ENCODE results near the gene PPP2R3B.
"Not testable (repeated sequence)": the region's sequence is repeated elsewhere in the genome, so short reads cannot be mapped to it uniquely, and the experiment has no call there.

The PPP2R3B gene

GRCh38 chrX:317424-318067 is 69.2 kb downstream of the PPP2R3B start:
- DNase-seq: no peak

- peak; percentile 11 for DNase-seq
Observed at GRCh38 chrX:316351-317325, 70.1 kb downstream of the PPP2R3B start.

- DNase-seq: peak; percentile 15
Observed at GRCh38 chrX:314781-315595, 71.7 kb downstream of the PPP2R3B start.

GRCh38 chrX:314049-314448 is 72.7 kb downstream of the PPP2R3B start:
- no peak for DNase-seq

- no peak for DNase-seq
Observed at GRCh38 chrX:313546-313945, 73.2 kb downstream of the PPP2R3B start.

- DNase-seq: no peak
Observed at GRCh38 chrX:312621-313331, 73.9 kb downstream of the PPP2R3B start.

GRCh38 chrX:311156-312129 is 75.3 kb downstream of the PPP2R3B start:
- DNase-seq: peak; percentile 15

- DNase-seq: peak; percentile 14
Observed at GRCh38 chrX:310621-311155, 76.0 kb downstream of the PPP2R3B start.

GRCh38 chrX:308821-309520 is 77.7 kb downstream of the PPP2R3B start:
- peak; percentile 2 for DNase-seq

- peak; percentile 16 for DNase-seq
Observed at GRCh38 chrX:307261-308111, 79.2 kb downstream of the PPP2R3B start.

- not testable (repeated sequence) for DNase-seq
Observed at GRCh38 chrX:306614-307251, 80.0 kb downstream of the PPP2R3B start.

GRCh38 chrX:305781-306613 is 80.7 kb downstream of the PPP2R3B start:
- peak; percentile 17 for DNase-seq

GRCh38 chrX:302975-303374 is 83.7 kb downstream of the PPP2R3B start:
- no peak for DNase-seq

GRCh38 chrX:300334-300733 is 86.4 kb downstream of the PPP2R3B start:
- no peak for DNase-seq

- DNase-seq: no peak
Observed at GRCh38 chrX:298993-299392, 87.7 kb downstream of the PPP2R3B start.

GRCh38 chrX:295136-295535 is 91.6 kb downstream of the PPP2R3B start:
- DNase-seq: no peak

All from CD4-positive, alpha-beta T cell treated with Interleukin-15 for 1 hour (primary cell).